ENCODE results near the gene SYT3.
"Not testable (repeated sequence)": the region's sequence is repeated elsewhere in the genome, so short reads cannot be mapped to it uniquely, and the experiment has no call there.

The SYT3 gene

GRCh38 chr19:50604264-50605073 is 35.2 kb downstream of the SYT3 start:
- DNase-seq (ENCODE audit: low read depth in 4 of 4, low spot score in 1 of 4) = not testable (repeated sequence)

- no peak for DNase-seq (ENCODE audit: low read depth in 4 of 4, low spot score in 1 of 4)
Measured at GRCh38 chr19:50602935-50603334, 36.7 kb downstream of the SYT3 start.

GRCh38 chr19:50602496-50602895 is 37.2 kb downstream of the SYT3 start:
- no peak for DNase-seq (ENCODE audit: low read depth in 4 of 4, low spot score in 1 of 4)

DNA sequence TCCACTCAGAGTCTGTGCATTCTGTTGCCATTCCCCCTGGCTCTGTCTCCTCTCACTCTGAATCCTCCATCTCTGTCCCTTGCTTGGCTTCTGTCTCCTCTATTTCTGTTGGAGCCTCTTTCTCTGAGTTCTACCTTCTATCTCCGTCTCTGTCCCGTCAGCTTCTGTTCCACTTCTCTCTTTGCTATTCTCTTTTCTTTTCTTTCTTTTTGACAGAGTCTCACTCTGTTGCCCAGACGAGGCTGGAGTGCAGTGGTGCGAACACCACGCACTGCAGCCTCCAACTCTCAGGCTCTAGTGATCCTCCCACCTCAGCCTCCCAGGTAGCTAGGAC is 37.6 kb downstream of the SYT3 start:
- no peak for DNase-seq (ENCODE audit: low read depth in 4 of 4, low spot score in 1 of 4)

DNA sequence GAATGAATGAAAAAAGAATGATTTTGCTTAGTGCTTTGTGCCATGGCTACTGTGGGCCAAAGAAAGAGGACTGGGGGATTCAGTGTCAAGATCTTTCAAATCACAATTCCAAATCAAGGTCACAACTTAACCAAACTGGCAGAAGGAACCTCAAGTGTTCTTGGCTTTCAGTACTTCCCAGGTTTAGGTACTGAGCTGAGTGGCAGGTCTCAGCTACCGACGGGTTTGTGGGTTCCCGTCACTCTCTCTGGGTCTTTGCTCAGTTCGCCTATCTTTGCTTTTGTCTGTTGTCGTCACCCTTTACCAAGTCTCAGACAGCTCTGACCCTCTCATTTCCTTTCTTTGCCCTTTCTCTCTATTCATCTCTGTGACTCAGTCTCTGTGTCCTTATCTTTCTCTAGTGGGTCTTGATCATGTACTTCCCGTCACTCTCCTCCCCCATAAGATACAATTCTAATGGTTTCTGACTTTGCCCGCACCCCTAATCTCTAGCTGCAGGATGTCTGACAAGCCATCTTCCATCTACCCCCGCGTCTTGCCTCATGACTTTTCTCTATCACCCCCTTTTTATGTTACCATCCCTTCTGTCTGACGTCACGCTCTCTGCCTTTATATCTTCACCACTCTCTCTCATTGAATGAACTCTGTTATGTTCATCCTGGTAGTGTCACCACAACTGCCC is 38.1 kb downstream of the SYT3 start:
- no peak for DNase-seq (ENCODE audit: low read depth in 4 of 4, low spot score in 1 of 4)

DNA sequence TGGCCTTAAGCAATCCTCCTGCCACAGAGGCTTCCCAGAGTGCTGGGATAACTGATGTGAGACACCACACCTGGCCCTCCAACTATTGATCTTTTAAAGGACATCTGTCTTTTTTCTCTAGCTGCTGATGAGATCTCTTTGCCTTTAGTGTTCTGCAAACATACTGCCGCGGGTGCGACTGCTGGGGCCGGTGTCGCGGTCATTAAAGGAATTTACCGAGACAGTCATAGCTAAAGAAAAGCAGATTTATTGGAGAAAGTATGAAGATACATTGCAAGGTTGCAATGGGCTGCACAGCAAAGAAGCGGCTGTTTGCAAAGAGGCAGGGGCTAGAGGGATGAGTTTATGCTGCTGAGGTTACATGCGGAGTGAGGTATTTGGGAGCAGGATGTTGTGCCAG is 40.3 kb downstream of the SYT3 start:
- DNase-seq (ENCODE audit: low read depth in 4 of 4, low spot score in 1 of 4) = no peak

GRCh38 chr19:50590191-50590590 is 49.5 kb downstream of the SYT3 start:
- DNase-seq (ENCODE audit: low read depth in 4 of 4, low spot score in 1 of 4) = no peak

DNA sequence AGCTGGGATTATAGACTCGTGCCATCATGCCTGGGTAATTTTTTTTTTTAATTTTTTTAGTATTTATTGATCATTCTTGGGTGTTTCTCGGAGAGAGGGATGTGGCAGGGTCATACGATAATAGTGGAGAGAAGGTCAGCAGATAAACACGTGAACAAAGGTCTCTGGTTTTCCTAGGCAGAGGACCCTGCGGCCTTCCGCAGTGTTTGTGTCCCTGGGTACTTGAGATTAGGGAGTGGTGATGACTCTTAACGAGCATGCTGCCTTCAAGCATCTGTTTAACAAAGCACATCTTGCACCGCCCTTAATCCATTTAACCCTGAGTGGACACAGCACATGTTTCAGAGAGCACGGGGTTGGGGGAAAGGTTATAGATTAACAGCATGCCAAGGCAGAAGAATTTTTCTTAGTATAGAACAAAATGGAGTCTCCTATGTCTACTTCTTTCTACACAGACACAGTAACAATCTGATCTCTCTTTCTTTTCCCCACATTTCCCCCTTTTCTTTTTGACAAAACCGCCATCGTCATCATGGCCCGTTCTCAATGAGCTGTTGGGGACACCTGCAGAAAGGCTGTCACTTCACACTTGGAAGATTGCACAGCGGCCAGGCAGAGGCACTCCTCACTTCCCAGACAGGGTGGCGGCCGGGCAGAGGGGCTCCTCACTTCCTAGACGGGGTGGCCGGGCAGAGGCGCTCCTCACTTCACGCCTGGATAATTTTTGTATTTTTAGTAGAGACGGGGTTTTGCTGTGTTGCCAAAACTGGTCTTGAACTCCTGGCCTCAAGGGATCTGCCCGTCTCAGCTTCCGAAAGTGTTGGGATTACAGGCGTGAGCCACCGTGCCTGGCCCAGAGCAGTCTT is 57.7 kb downstream of the SYT3 start:
- DNase-seq (ENCODE audit: low read depth in 4 of 4, low spot score in 1 of 4) = not testable (repeated sequence)

DNA sequence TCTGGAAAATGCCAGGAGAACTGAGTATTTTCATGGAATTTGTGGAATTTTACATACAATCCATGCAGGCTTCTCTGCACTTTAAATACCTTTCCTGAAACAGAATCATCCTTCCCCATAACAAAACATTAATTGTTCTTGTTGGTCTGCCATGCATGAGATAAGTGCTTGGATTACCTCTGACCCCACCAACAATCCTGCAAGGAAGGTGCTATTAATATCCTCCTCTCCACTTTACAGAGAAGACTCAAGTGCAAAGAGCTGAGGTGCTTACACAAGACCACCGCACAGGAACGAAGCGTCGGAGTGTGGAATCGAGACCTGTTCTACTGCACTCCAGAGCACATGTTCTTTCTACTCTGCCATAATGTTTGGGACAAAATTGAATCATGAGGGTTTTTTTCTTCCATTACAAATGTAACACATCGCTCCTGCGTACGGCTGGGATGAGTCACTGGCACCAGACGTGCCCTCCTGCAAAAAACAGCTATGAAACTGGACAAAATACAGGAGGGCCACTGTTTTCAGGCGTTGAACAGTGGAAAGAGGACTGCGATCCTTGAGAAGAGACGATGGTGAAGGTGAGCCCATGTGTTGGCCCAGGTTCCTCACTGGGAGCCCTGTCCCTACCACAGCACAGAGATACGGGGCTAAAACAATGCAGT is 58.6 kb downstream of the SYT3 start:
- DNase-seq (ENCODE audit: low read depth in 4 of 4, low spot score in 1 of 4) = no peak

GRCh38 chr19:50580240-50580639 is 59.4 kb downstream of the SYT3 start:
- DNase-seq (ENCODE audit: low read depth in 4 of 4, low spot score in 1 of 4) = no peak

DNA sequence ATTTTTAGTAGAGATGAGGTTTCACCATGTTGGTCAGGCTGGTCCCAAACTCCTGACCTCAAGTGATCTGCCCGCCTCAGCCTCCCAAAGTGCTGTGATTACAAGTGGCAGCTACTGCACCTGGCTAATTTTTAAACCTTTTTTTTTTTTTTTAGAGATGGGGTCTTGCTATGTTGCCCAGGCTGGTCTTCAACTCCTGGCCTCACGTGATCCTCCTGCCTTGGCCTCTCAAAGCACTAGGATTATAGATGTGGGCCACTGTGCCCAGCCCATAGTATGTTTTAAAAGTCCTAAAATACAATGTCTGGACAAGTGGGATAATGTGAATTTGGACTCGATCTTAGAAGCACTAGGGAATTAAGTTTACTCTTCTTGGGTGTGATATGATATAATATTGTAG is 62.9 kb downstream of the SYT3 start:
- not testable (repeated sequence) for DNase-seq (ENCODE audit: low read depth in 4 of 4, low spot score in 1 of 4)

DNA sequence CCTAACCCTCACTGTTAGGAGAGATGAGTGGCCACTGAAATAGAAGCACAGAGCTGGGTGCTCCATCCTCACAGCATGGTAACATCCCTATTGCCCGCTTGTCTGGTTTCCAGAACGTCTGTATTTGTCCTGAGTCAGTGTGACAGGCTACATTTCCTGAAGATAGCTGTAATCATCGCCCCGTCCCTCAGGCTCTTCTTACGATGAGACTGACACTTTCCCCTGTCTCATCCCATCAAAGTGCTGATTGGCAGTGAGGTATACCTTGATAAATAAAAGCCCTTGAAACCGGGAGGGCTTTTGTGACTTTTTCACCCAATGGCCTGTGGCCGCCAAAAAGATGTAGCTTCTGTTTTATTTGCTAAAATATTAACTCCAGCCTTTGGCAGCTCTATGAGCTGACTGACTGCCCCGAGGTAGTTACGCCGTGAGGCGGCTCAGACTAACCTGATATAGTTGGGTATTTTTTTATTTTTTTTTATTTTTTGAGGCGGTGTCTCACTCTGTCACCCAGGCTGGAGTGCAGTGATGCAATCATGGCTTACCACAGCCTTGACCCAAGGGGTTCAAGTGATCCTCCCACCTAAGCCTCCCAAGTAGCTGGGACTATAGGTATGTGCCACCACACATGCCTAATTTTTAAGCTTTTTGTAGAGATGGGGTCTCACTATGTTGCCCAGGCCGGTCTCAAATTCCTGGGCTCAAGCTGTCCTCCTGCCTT is 65.8 kb downstream of the SYT3 start:
- DNase-seq (ENCODE audit: low read depth in 4 of 4, low spot score in 1 of 4) = no peak

Data from stimulated activated CD4-positive, alpha-beta T cell treated with anti-CD3 and anti-CD28 coated beads, Interleukin-1b, Interleukin-23, amount 100 ng/mL, for 24 hours (primary cell).